PFSK-1 (cell line): Measurements from ENCODE around the gene TOX2.

ENCODE experiments used
- FOXP2 ChIP-seq: optimal IDR thresholded peaks from 2 replicates; pipeline ENCODE3; 2011; ENCODE audit warnings: borderline replicate concordance, control low read depth, inconsistent platforms; ENCODE audit not compliant: insufficient read depth; ENCODE audit errors: extremely low read length, extremely low read depth
- POLR2AphosphoS5 ChIP-seq: IDR thresholded peaks from 2 replicates; pipeline ENCODE4 v1.6.1; 2012; ENCODE audit warnings: low read depth, mild to moderate bottlenecking, control low read depth, low read length, moderate library complexity
- SIN3A ChIP-seq: IDR thresholded peaks from 2 replicates; pipeline ENCODE4 v1.6.1; 2012; ENCODE audit warnings: mild to moderate bottlenecking, low read length, moderate library complexity, borderline replicate concordance; ENCODE audit not compliant: insufficient read depth
- TAF1 ChIP-seq: IDR thresholded peaks from 2 replicates; pipeline ENCODE4 v1.6.1; 2012; ENCODE audit warnings: low read length, control low read depth, borderline replicate concordance; ENCODE audit not compliant: insufficient read depth
- TF ChIP-seq, protein P1 (sequence below), 2 experiments: IDR thresholded peaks; 2 replicates each; pipeline versions ENCODE4 v1.6.1 to v1.8.0; 2011 to 2012; ENCODE audit warnings: low read depth in 2 of 2, low read length in 2 of 2, control low read depth in 1 of 2, inconsistent platforms in 1 of 2, mild to moderate bottlenecking in 1 of 2, moderate library complexity in 1 of 2; ENCODE audit not compliant: insufficient read depth in 1 of 2

Gene TOX2

DNA sequence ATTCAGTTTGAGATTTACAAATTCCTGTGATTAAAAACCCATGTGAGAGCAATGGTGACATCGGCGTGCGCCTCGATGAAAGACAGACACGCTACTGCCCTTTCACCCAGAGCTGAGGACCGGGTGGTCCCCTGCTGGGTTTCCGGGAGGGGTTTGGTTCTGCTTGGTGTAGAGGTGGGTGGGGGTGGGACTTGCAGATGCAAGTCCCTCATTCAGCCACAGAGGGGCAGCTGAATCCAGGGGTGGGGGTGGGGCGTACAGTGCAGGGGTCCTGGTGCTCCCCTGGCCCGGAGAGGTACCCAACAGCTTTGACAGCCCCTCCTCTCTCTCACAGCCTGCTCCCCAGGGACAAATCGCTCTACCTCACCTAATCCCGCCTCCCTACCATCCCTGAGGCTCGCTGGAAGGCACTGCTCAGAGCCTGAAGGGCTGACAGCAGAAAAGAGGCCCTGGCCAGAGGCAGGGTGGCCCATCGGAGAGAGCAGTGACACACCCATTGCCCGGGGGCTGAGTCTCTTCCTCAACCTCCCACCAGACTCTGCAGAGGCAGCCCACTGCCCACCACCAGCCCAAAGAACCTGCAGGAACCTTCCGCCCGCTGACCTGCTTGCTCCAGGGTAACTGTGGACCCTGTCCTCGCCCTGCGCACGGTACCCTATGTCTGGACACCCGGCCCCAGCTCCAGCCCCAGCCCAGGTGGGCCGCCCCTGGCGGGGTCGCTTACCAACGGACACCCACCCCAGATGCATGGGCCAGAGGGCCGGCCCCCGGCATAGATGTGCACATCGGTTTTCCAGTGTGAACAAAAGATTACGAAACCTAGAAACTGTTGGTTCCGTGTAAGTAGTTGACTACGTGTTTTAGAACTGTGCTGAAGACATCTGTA lies 153.9 kb downstream of the TOX2 start:
- TF ChIP-seq, protein P1, sequence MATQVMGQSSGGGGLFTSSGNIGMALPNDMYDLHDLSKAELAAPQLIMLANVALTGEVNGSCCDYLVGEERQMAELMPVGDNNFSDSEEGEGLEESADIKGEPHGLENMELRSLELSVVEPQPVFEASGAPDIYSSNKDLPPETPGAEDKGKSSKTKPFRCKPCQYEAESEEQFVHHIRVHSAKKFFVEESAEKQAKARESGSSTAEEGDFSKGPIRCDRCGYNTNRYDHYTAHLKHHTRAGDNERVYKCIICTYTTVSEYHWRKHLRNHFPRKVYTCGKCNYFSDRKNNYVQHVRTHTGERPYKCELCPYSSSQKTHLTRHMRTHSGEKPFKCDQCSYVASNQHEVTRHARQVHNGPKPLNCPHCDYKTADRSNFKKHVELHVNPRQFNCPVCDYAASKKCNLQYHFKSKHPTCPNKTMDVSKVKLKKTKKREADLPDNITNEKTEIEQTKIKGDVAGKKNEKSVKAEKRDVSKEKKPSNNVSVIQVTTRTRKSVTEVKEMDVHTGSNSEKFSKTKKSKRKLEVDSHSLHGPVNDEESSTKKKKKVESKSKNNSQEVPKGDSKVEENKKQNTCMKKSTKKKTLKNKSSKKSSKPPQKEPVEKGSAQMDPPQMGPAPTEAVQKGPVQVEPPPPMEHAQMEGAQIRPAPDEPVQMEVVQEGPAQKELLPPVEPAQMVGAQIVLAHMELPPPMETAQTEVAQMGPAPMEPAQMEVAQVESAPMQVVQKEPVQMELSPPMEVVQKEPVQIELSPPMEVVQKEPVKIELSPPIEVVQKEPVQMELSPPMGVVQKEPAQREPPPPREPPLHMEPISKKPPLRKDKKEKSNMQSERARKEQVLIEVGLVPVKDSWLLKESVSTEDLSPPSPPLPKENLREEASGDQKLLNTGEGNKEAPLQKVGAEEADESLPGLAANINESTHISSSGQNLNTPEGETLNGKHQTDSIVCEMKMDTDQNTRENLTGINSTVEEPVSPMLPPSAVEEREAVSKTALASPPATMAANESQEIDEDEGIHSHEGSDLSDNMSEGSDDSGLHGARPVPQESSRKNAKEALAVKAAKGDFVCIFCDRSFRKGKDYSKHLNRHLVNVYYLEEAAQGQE (IDR thresholded peaks at IDR 0.05; ENCODE audit: insufficient read depth in 1 of 2, low read depth in 2 of 2, low read length in 2 of 2) = no peak
- TF ChIP-seq FOXP2 (no peak), TAF1 (no peak), POLR2AphosphoS5 (no peak), SIN3A (no peak)

DNA sequence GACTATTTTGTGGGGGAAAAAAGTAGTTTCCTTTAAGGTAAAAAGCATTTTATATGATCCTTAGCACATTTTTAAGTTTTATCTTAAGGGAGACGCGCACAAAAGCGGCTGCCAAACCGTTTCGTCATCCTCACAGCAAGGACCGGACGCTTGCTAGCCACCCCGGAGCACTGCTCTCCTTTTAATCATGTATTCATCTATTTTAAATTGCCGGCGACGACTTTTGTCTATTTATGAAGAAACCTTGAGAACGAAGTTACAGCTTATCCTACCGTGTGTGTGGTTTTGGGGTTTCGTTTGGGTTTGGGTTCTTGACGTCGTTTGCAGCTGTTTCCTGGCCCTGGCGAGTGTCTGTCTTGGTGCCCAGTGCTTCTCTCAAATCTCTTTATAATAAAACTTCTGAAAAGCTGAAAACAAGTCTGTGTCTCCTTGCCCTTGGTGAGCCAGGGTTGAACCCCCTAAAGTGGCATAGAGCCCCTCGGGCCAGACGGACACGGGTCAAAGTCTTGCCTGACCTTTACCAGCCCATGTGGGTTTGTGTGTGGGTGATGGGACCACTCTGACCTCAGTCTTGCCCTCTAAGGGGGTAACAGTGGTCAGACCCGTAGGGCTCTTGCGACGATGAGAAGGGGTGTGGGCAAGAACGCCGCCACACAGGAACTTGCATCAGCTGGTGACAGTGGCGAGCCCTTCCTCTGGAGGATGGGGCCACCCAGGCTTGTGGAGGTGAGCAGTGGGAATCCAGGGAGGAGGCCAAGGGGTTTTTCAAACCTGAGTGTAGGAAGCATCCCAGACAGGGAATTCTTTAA lies 154.8 kb downstream of the TOX2 start:
- no peak for TF ChIP-seq FOXP2
- no peak for TF ChIP-seq POLR2AphosphoS5
- TF ChIP-seq SIN3A = no peak
- no peak for TF ChIP-seq TAF1
- TF ChIP-seq, protein P1 (IDR thresholded peaks at IDR 0.05; ENCODE audit: insufficient read depth in 1 of 2, low read depth in 2 of 2, low read length in 2 of 2) = no peak

DNA sequence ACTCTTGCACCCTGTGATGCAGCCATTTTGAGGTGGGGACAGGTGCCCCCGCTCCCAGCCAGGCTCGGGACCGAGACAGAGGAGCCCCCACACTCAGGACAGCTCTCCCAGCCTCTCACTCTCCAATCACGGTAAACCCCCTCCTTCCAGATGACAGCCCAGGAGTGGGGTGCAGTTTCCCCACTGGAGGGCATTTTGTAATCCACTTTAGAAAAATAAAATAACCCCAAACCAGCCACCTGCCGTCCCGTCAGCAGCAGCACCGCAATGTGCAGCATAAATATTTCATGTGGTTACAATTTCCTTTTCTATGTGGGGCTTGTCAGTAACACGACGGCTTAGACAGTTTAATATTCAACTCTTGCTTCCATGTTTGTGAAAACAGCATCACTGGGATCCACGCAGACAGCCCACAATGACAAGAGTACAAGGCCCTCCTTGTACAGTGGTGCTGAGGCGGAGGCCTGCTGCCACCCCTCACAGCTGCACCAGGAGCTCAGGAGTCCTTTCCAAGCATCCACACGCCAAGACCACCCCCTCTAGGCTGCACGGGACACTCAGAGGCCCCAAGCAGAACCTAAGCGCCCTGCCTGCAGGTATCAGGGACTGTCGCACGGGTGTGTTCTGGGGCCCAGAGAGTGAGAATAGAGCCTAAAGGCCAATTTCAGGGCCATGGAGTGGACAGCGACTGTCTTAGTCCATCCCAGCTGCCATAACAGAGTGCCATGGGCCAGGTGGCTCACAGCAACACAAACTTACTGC lies 155.7 kb downstream of the TOX2 start:
- TF ChIP-seq SIN3A (no peak), TAF1 (no peak), POLR2AphosphoS5 (no peak), FOXP2 (no peak)
- TF ChIP-seq, protein P1 (IDR thresholded peaks at IDR 0.05; ENCODE audit: insufficient read depth in 1 of 2, low read depth in 2 of 2, low read length in 2 of 2) = no peak

DNA sequence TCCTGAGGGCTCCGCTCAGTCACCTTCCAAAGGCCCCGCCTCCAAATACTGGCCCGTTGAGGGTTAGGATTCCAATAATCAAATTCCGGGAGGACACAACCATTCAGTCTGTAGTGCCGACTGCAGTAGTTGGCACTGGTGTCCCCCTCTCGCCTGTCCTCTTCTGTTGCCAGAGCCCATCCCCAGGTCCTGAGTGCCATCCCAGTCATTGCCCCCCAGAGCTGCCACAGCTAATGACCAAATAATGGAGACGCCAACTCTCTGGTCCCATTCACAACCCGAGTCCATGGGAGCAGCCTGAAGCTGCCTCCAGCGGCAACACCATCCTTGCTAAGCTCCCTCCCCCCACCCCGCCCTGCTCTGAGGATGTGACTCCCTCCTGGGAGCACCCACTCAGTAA lies 156.4 kb downstream of the TOX2 start:
- no peak for TF ChIP-seq SIN3A
- TF ChIP-seq FOXP2 = no peak
- TF ChIP-seq TAF1 = no peak
- no peak for TF ChIP-seq POLR2AphosphoS5
- TF ChIP-seq, protein P1 (IDR thresholded peaks at IDR 0.05; ENCODE audit: insufficient read depth in 1 of 2, low read depth in 2 of 2, low read length in 2 of 2) = no peak
